ENCODE data around the gene MOB3B.
"Not testable (repeated sequence)": the region's sequence is repeated elsewhere in the genome, so short reads cannot be mapped to it uniquely, and the experiment has no call there.

MOB3B gene

GRCh38 chr9:27514551-27514950 lies 15.1 kb downstream of the MOB3B start:
- DNase-seq, result no peak

GRCh38 chr9:27511771-27512170 lies 17.8 kb downstream of the MOB3B start:
- no peak for DNase-seq

- DNase-seq, result no peak
Observed at GRCh38 chr9:27510780-27511179, 18.8 kb downstream of the MOB3B start.

GRCh38 chr9:27506981-27507380 lies 22.6 kb downstream of the MOB3B start:
- no peak for DNase-seq

GRCh38 chr9:27505744-27506161 lies 23.9 kb downstream of the MOB3B start:
- DNase-seq, result no peak

- DNase-seq, result no peak
Observed at GRCh38 chr9:27504259-27504658, 25.4 kb downstream of the MOB3B start.

GRCh38 chr9:27503623-27504022 lies 26.0 kb downstream of the MOB3B start:
- no peak for DNase-seq

- not testable (repeated sequence) for DNase-seq
Observed at GRCh38 chr9:27500902-27501301, 28.7 kb downstream of the MOB3B start.

- DNase-seq, result no peak
Observed at GRCh38 chr9:27499451-27499850, 30.2 kb downstream of the MOB3B start.

- no peak for DNase-seq
Observed at GRCh38 chr9:27497883-27498417, 31.7 kb downstream of the MOB3B start.

GRCh38 chr9:27496135-27496504 lies 33.5 kb downstream of the MOB3B start:
- no peak for DNase-seq

GRCh38 chr9:27495480-27496134 lies 34.0 kb downstream of the MOB3B start:
- no peak for DNase-seq

GRCh38 chr9:27491154-27491553 lies 38.5 kb downstream of the MOB3B start:
- no peak for DNase-seq

GRCh38 chr9:27489087-27489876 lies 40.3 kb downstream of the MOB3B start:
- no peak for DNase-seq

GRCh38 chr9:27487927-27488326 lies 41.7 kb downstream of the MOB3B start:
- no peak for DNase-seq

GRCh38 chr9:27487128-27487640 lies 42.4 kb downstream of the MOB3B start:
- no peak for DNase-seq

- no peak for DNase-seq
Observed at GRCh38 chr9:27485158-27485557, 44.5 kb downstream of the MOB3B start.

- no peak for DNase-seq
Observed at GRCh38 chr9:27483576-27483975, 46.0 kb downstream of the MOB3B start.

GRCh38 chr9:27482709-27483108 lies 46.9 kb downstream of the MOB3B start:
- DNase-seq, result no peak

GRCh38 chr9:27478322-27478721 lies 51.3 kb downstream of the MOB3B start:
- no peak for DNase-seq

- no peak for DNase-seq
Observed at GRCh38 chr9:27476870-27477515, 52.6 kb downstream of the MOB3B start.

- no peak for DNase-seq
Observed at GRCh38 chr9:27475057-27475595, 54.5 kb downstream of the MOB3B start.

GRCh38 chr9:27474305-27474704 lies 55.3 kb downstream of the MOB3B start:
- DNase-seq, result no peak
